GM12865 (cell line): ENCODE data around the gene WDR55.
"Not testable (repeated sequence)": the region's sequence is repeated elsewhere in the genome, so short reads cannot be mapped to it uniquely, and the experiment has no call there.

ENCODE experiments used
- DNase-seq: peaks from one replicate; pipeline ENCODE4 v3.0.0; 2010; ENCODE audit warnings: low read depth
- H3K4me3 ChIP-seq: 2 replicates; pipeline ENCODE4 v1.5.1; 2011; ENCODE audit warnings: mild to moderate bottlenecking, low read depth, low read length, control low read depth
- CTCF ChIP-seq: IDR thresholded peaks from 2 replicates; pipeline ENCODE4 v1.5.1; 2011; ENCODE audit warnings: low read length, control low read depth, low read depth, inconsistent platforms; ENCODE audit not compliant: insufficient read depth; ENCODE audit errors: missing control alignments

WDR55 gene

GRCh38 chr5:140664359-140665119 is at the start of gene WDR55:
Gene WDR55, plus strand, starts transcription at chr5:140664904. Its CDS starts 9 bp downstream, at chr5:140664913.
- H3K4me3 ChIP-seq: peak within 1 kb of the TSS; percentile 82
- DNase-seq: peak; percentile 93
- no peak for TF ChIP-seq CTCF

- TF ChIP-seq CTCF: no peak
- H3K4me3 ChIP-seq: no peak overlapping the region
- DNase-seq: no peak
These were observed 42.4 kb upstream of the WDR55 start for GRCh38 chr5:140622301-140622700.

- DNase-seq: not testable (repeated sequence)
These were observed 41.6 kb upstream of the WDR55 start for GRCh38 chr5:140623061-140623460.

GRCh38 chr5:140624886-140625285 is 39.8 kb upstream of the WDR55 start:
- H3K4me3 ChIP-seq, DNase-seq: not testable (repeated sequence)

More at GRCh38 chr5:140623061-140623460, 41.6 kb upstream of the WDR55 start:
- not testable (repeated sequence) for H3K4me3 ChIP-seq

GRCh38 chr5:140627972-140628371 is 36.7 kb upstream of the WDR55 start:
- DNase-seq: no peak
- TF ChIP-seq CTCF: no peak
- H3K4me3 ChIP-seq: no peak overlapping the region

- H3K4me3 ChIP-seq: no peak overlapping the region
- no peak for DNase-seq
- TF ChIP-seq CTCF: no peak
These were observed 36.0 kb upstream of the WDR55 start for GRCh38 chr5:140628711-140629110.

GRCh38 chr5:140630292-140631035 is 34.2 kb upstream of the WDR55 start:
- DNase-seq: no peak
- no peak for TF ChIP-seq CTCF
- H3K4me3 ChIP-seq: no peak overlapping the region

- no peak for DNase-seq
- no peak overlapping the region for H3K4me3 ChIP-seq
- no peak for TF ChIP-seq CTCF
These were observed 33.7 kb upstream of the WDR55 start for GRCh38 chr5:140631036-140631417.
